Activated naive CD8-positive, alpha-beta T cell treated with anti-CD3 and anti-CD28 coated beads, Interleukin-2, amount 50 U/mL, for 16 hours (primary cell): ENCODE measurements around the gene SLC35E1.
"Not testable (repeated sequence)": the region's sequence is repeated elsewhere in the genome, so short reads cannot be mapped to it uniquely, and the experiment has no call there.

Experiments used
- DNase-seq: peaks from one replicate; pipeline ENCODE4 v3.0.0-alpha.2; 2020; ENCODE audit warnings: low read depth, low spot score

Gene SLC35E1

DNA sequence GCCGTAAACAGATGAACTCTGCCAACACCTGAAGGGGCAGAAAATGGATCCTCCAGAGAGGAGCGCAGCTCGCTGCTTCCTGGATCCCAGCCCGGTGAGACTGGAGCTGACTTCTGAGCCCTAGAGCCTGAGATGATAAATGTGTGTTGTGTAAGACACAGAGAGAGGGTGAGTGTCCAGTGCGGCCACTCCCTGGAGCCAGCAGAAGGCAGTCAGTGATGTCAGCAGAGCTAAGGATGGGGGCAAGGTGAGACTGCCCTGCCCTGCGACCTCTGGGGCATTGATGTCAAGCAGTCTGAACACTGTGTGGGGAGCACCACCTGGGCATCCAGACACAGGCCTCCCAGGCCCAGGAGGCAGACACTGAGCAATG lies 9.7 kb upstream of the SLC35E1 start:
- DNase-seq = no peak

GRCh38 chr19:16581145-16581970 lies 9.1 kb upstream of the SLC35E1 start:
- DNase-seq = no peak

DNA sequence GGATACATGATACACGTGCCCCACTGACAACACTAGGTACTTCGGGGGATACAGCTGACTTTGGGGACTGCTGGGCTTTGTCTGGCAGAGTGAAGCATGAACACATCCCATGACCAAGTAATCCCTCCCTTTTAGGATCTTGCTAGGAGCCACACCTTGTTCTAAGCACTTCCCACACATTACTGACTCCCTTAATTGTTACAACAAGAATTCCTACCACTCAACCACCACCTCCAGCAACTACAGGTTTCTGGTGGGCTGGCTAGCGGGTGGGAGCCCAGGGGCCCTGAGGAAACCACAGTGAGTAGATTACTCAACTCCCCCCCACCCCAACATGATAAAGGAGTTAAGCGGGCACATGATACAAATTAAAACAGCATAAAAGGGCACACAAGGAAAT lies 7.2 kb upstream of the SLC35E1 start:
- no peak for DNase-seq

DNA sequence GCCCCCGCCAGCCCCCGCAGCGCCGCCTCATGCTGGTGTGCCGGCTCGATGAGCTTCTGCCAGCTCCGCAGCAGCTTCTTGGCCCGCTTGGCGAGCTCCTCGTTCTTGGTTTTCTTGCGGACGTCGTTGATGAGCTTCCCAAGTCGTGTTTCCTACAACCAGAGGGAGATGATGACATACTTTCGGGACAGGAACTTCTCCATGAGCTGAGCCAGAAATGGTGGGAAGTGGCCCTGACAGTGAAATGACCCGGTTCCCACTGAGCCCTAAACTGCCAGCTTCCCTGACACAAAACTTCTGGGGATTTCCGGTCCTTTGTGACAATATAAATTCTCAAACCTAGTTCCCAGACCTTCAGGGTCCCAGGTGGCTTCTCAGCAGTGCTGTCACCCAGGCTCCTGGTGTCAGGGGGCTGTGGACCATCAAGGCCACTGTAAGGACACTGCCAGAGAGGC lies 5.3 kb upstream of the SLC35E1 start:
- no peak for DNase-seq

- no peak for DNase-seq
These were observed 4.7 kb upstream of the SLC35E1 start for GRCh38 chr19:16576690-16577530.

GRCh38 chr19:16575861-16576689 lies 3.9 kb upstream of the SLC35E1 start:
- no peak for DNase-seq

DNA sequence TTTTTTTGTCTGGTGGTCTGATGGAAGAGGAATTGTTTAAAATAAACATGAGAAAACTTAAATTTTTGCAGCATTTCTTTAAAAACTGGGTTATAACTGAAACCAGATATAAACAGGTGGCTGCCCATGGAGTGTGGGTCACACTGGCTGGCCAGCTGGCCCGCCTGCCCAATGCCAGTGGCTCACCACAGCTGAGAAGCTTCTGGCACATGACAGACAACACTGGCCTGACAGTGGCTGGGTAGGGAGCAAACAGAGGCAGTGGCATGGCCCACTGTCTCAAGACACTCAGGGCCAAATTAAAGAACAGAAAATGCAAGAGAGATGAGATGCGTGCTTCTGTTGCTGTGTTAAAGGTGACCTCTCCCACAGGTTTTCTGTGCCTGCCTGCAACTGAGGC lies 3.1 kb upstream of the SLC35E1 start:
- no peak for DNase-seq

- DNase-seq = no peak
These were observed 1.7 kb upstream of the SLC35E1 start for GRCh38 chr19:16573925-16574324.

GRCh38 chr19:16573296-16573695 lies 1.1 kb upstream of the SLC35E1 start:
- no peak for DNase-seq

DNA sequence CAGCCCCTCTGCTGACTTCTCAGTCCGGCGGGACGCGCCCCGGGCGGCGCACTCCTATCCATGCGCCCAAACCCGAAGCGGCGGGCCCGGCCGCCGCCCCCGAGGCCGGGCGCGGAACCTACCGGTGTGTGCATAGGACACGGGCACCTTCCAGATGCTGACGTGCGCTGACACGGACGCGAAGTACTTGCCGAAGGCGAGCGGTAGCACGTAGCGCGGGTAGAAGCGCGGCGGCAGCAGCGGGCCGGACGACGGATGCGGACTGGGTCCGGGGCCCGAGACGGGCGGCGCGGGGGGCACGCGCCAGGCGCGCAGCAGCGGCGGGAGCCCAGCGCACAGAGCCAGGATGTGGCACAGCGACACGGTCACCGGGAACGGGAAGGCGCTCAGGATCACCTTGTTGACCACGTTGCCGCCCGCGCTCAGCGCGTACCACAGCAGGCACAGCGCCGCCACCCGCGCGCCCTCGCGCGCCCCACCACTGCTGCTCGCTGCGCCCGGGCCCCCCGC lies 338 bp downstream of the SLC35E1 start:
- no peak for DNase-seq

DNA sequence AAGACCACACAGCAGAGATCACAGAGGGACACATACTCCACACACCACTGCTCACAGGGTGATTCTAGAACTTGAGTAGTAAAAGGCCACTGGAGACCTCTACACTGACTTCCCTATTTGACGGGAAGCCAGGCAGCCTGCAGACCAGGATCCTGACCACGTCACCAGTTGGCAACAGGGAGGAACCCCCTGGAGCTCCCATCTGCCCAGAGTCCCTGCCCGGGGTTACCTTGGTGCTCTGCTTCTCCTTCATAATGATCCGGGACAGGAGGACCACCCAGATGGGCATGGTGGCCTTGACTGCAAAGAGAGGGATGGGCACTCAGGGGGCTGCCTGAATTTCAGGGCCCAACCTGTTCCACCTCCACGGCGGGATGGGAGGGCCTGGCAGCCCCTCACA lies 932 bp downstream of the SLC35E1 start:
- no peak for DNase-seq

- no peak for DNase-seq
These were observed 2.5 kb downstream of the SLC35E1 start for GRCh38 chr19:16569609-16570320.

- no peak for DNase-seq
These were observed 5.5 kb downstream of the SLC35E1 start for GRCh38 chr19:16566702-16567101.

- DNase-seq = no peak
These were observed 6.1 kb downstream of the SLC35E1 start for GRCh38 chr19:16566161-16566560.

DNA sequence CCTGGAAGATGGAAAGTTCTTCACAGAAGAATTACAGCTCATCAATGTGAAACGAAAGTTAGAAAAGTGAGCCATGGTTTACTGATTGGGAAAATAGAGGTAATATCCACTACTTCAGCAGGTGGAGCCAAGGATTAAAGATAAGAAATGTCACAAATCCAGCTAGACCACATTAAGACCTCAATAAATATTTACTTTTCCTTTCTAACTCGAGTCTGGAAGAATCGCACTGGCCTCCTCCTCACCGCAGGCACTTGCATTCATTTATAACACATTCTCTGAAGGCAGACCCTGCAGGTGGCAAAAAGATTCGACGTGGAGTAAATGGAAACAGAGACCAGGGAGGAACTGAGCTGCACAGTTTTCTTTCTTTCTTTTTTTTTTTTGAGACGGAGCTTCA lies 7.4 kb downstream of the SLC35E1 start:
- DNase-seq = no peak

DNA sequence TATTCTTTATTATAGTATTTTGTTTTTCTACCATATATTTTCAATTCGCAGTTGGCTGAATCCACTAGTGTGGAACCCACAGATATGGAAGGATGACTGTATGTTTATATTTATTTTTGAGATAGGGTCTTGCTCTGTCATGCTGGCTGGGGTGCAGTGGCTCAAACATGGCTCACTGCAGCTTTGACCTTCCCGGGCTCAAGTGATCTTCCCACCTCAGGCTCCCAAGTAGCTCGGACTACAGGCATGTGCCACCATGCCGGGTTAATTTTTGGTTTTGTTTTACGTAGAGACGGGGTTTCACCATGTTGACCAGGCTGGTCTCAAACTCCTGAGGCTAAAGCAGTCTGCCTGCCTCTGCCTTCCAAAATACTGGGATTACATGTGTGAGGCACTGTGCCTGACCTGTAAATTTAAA lies 9.6 kb downstream of the SLC35E1 start:
- no peak for DNase-seq

- DNase-seq = no peak
These were observed 10.8 kb downstream of the SLC35E1 start for GRCh38 chr19:16561382-16561781.

DNA sequence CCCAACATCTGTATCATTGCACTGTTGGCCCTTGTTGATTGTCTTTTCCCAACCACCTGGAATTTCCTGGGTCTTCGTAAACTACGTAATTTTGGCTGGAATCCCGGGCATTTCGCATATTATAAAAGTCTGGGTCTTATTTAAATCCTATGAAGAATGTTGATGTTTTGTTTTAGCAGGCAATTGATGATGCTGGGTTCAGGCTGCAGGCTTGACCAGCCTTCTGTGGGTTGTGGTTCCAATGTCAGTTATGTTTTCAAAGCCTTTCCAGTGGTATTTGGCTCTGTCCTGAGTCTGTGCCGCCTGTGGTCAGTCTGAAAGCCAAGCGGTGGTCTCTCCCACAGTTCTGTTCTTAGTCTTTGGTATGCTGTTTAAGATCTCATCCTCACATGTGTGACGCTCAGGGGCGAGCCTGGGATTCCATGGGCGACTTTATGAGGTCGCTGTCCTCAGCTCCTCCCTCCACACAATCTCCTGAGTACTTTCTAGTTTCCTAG lies 12.4 kb downstream of the SLC35E1 start:
- no peak for DNase-seq

DNA sequence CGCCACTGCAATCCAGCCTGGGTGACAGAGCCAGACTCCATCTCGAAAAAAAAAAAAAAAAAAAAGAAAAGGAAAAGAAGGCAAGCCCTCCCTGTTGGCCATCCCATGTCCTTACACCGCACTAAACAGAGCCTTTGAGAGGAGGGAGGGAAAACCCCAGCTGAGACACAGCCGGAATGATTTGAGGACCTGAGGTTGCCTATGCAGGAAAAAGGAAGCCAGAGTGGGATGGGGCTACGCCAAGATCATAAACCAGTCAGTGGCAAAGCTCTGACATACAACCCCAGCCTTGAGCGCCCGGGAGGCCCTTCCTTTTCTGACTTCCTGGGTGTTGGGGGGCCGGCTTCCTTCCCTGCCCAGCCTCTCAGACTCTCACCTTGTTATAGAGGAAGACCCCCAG lies 17.4 kb downstream of the SLC35E1 start:
- no peak for DNase-seq

DNA sequence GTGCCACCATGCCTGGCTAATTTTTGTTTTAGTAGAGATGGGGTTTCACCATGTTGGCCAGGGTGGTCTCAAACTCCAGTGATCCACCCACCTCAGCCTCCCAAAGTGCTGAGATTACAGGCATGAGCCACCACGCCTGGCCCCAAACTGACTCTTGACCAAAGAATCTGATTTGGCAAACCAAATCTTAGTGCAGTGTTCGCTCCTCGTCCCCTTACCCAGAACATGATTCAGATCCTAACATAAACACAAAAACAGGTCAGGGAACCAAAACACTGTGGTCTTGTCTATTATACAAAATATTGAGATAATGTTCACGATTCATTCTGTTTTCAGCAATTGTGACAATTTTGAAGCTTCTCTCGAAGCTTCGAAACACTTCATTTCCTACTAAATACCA lies 20.3 kb downstream of the SLC35E1 start:
- not testable (repeated sequence) for DNase-seq

GRCh38 chr19:16548956-16549355 lies 23.3 kb downstream of the SLC35E1 start:
- DNase-seq = no peak
